Right cardiac atrium (tissue), 5 donors: ENCODE results near the gene PEX6. TPM values are rescaled to one million over a fixed set of nuclear protein-coding genes. Genes with fewer than 3 reads are reported as not detected.

Experiments
- polyA plus RNA-seq: library from polyadenylated mRNA; stranded (reverse); fragments of 200-250 nt; gene quantifications from one replicate; pipeline ENCODE4 v1.2.3, GENCODE V29; 2013
- total RNA-seq, 4 donors: library from RNA; stranded (reverse); fragmentation: NEBNext Ultra II Directional; extraction: Animal tissue kit (Norgen Biotek cat#: 25700); gene quantifications; one replicate each; pipeline ENCODE4 v1.2.1, GENCODE V29; 2021
- donor health status: healthy with polysubstance abuse.
- donor health status: DM: no; HTN: yes; CAD: no.
- donor health status: DM: no; HTN: no; CAD: no.
- donor health status: DM: no; HTN: yes; CAD: no; lungs with severe emphysema.
- donor health status: DM: yes; HTN: yes; CAD: no.

The PEX6 gene
- total and polyA plus RNA-seq, 5 donors, result 16.1 to 30.8 (median 17.9) TPM

Other genes with a start within 250 kb of the PEX6 start
- gene TBCC, start 233.1 kb downstream of the PEX6 start, total RNA-seq, result 10 to 100 TPM; 13.9 to 15.3 (median 14.8) TPM
- gene TBCC, start 233.1 kb downstream of the PEX6 start, polyA plus RNA-seq, result 18.2 TPM
- 10 to 100 TPM; 11.4 to 13.6 (median 13.1) TPM for gene BICRAL, start 197.1 kb downstream of the PEX6 start, total RNA-seq
- gene BICRAL, start 197.1 kb downstream of the PEX6 start, polyA plus RNA-seq, result 3.9 TPM
- 10 to 100 TPM; 50.5 to 59.1 (median 51.7) TPM for gene RPL7L1, start 99.6 kb downstream of the PEX6 start, total RNA-seq
- gene RPL7L1, start 99.6 kb downstream of the PEX6 start, polyA plus RNA-seq, result 38.7 TPM
- not detected for gene PTCRA, start 63.1 kb downstream of the PEX6 start, total RNA-seq
- not detected for gene PTCRA, start 63.1 kb downstream of the PEX6 start, polyA plus RNA-seq
- 10 to 100 TPM; 19.2 to 32.4 (median 28.9) TPM for gene CNPY3, start 49.7 kb downstream of the PEX6 start, total RNA-seq
- gene CNPY3, start 49.7 kb downstream of the PEX6 start, polyA plus RNA-seq, result 19.3 TPM
- gene GNMT, start 18.4 kb downstream of the PEX6 start, total RNA-seq, result 1 to 10 TPM in 1 of 4 donors, under 1 TPM in 3; 0.43 to 5.8 (median 0.83) TPM
- 3.0 TPM for gene GNMT, start 18.4 kb downstream of the PEX6 start, polyA plus RNA-seq
- 10 to 100 TPM; 32.1 to 39.3 (median 37.6) TPM for gene PPP2R5D, start 5.4 kb upstream of the PEX6 start, total RNA-seq
- 26.4 TPM for gene PPP2R5D, start 5.4 kb upstream of the PEX6 start, polyA plus RNA-seq
- 10 to 100 TPM; 29.9 to 44.4 (median 34.6) TPM for gene MEA1, start 34.8 kb upstream of the PEX6 start, total RNA-seq
- 59.3 TPM for gene MEA1, start 34.8 kb upstream of the PEX6 start, polyA plus RNA-seq
- gene KLHDC3, start 35.1 kb upstream of the PEX6 start, total RNA-seq, result 100 to 1,000 TPM in 3 of 4 donors, 10 to 100 TPM in 1; 97.3 to 176 (median 138) TPM
- 170 TPM for gene KLHDC3, start 35.1 kb upstream of the PEX6 start, polyA plus RNA-seq
- 10 to 100 TPM; 28.2 to 34.3 (median 29.6) TPM for gene RRP36, start 42.4 kb upstream of the PEX6 start, total RNA-seq
- 27.2 TPM for gene RRP36, start 42.4 kb upstream of the PEX6 start, polyA plus RNA-seq
- 1 to 10 TPM; 6.7 to 9.6 (median 9.2) TPM for gene CUL7, start 74.7 kb upstream of the PEX6 start, total RNA-seq
- gene CUL7, start 74.7 kb upstream of the PEX6 start, polyA plus RNA-seq, result 4.5 TPM
- 10 to 100 TPM; 83.2 to 94.2 (median 87.8) TPM for gene MRPL2, start 80.3 kb upstream of the PEX6 start, total RNA-seq
- gene MRPL2, start 80.3 kb upstream of the PEX6 start, polyA plus RNA-seq, result 92.7 TPM
- 10 to 100 TPM; 36.9 to 51.2 (median 40.1) TPM for gene KLC4, start 80.5 kb upstream of the PEX6 start, total RNA-seq
- gene KLC4, start 80.5 kb upstream of the PEX6 start, polyA plus RNA-seq, result 32.4 TPM
- 1 to 10 TPM; 5.8 to 9.4 (median 8.2) TPM for gene PTK7, start 97.1 kb upstream of the PEX6 start, total RNA-seq
- 4.1 TPM for gene PTK7, start 97.1 kb upstream of the PEX6 start, polyA plus RNA-seq
- 100 to 1,000 TPM in 1 of 4 donors, 10 to 100 TPM in 3; 64.7 to 114 (median 72.7) TPM for gene SRF, start 192.1 kb upstream of the PEX6 start, total RNA-seq
- gene SRF, start 192.1 kb upstream of the PEX6 start, polyA plus RNA-seq, result 55.3 TPM
- 10 to 100 TPM; 14.6 to 18.7 (median 16.3) TPM for gene CUL9, start 203.0 kb upstream of the PEX6 start, total RNA-seq
- gene CUL9, start 203.0 kb upstream of the PEX6 start, polyA plus RNA-seq, result 15.7 TPM